Thyroid gland (tissue), 4 donors: ENCODE measurements around the gene CHST8.

Experiments used
- POLR2A ChIP-seq, 2 donors: fragments of 450-650 bp; IDR thresholded peaks; one replicate each; pipeline ENCODE4 v1.6.1; 2017; ENCODE audit warnings: antibody characterized with exemption in 2 of 2, mild to moderate bottlenecking in 2 of 2, moderate library complexity in 1 of 2
- TF ChIP-seq, protein P1 (sequence below), 6 experiments: fragments of 200-600 bp in 3 of 6; fragments of 450-650 bp in 3 of 6; sonication (generic) in 3 of 6; IDR thresholded peaks; one replicate each; pipeline ENCODE4 v1.5.1; 2016 to 2019; ENCODE audit warnings: antibody characterized with exemption in 6 of 6, mild to moderate bottlenecking in 2 of 6, inconsistent platforms in 1 of 6, moderate library complexity in 1 of 6

GRCh38 chr19:33813391-33814101, 191.8 kb downstream of the CHST8 start:
- TF ChIP-seq, protein P1, sequence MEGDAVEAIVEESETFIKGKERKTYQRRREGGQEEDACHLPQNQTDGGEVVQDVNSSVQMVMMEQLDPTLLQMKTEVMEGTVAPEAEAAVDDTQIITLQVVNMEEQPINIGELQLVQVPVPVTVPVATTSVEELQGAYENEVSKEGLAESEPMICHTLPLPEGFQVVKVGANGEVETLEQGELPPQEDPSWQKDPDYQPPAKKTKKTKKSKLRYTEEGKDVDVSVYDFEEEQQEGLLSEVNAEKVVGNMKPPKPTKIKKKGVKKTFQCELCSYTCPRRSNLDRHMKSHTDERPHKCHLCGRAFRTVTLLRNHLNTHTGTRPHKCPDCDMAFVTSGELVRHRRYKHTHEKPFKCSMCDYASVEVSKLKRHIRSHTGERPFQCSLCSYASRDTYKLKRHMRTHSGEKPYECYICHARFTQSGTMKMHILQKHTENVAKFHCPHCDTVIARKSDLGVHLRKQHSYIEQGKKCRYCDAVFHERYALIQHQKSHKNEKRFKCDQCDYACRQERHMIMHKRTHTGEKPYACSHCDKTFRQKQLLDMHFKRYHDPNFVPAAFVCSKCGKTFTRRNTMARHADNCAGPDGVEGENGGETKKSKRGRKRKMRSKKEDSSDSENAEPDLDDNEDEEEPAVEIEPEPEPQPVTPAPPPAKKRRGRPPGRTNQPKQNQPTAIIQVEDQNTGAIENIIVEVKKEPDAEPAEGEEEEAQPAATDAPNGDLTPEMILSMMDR (IDR thresholded peaks at IDR 0.05): no peak
- TF ChIP-seq POLR2A (IDR thresholded peaks at IDR 0.05): no peak
